HFF-Myc (cell line): ENCODE data around the gene CUBN.

Experiments used
- DNase-seq: peaks from one replicate; pipeline ENCODE4 v3.0.0-alpha.2; 2011; ENCODE audit warnings: low read depth; ENCODE audit errors: extremely low read depth
- H3K4me3 ChIP-seq: replicated peaks from 2 replicates; pipeline ENCODE4 v1.5.1; 2011; ENCODE audit warnings: low read depth, mild to moderate bottlenecking, control low read depth, low read length
- CTCF ChIP-seq: IDR thresholded peaks from 2 replicates; pipeline ENCODE4 v1.5.1; 2012; ENCODE audit warnings: mild to moderate bottlenecking, low read depth, low read length, control low read depth; ENCODE audit errors: missing control alignments

CUBN gene

GRCh38 chr10:16923726-16924125, 205.9 kb downstream of the CUBN start:
- TF ChIP-seq CTCF = no peak
- DNase-seq = no peak
- H3K4me3 ChIP-seq = no peak overlapping the region

- no peak for TF ChIP-seq CTCF
- no peak overlapping the region for H3K4me3 ChIP-seq
- no peak for DNase-seq
These were observed 206.3 kb downstream of the CUBN start for GRCh38 chr10:16923309-16923708.

- TF ChIP-seq CTCF = no peak
- no peak for DNase-seq
- H3K4me3 ChIP-seq = no peak overlapping the region
These were observed 210.3 kb downstream of the CUBN start for GRCh38 chr10:16919121-16919982.

- DNase-seq = no peak
- H3K4me3 ChIP-seq = no peak overlapping the region
- TF ChIP-seq CTCF = no peak
These were observed 213.1 kb downstream of the CUBN start for GRCh38 chr10:16916496-16916895.

- peak; percentile 13 for TF ChIP-seq CTCF
- H3K4me3 ChIP-seq = no peak overlapping the region
- no peak for DNase-seq
These were observed 214.3 kb downstream of the CUBN start for GRCh38 chr10:16915300-16915699.

GRCh38 chr10:16913266-16913665, 216.3 kb downstream of the CUBN start:
- DNase-seq = no peak
- no peak for TF ChIP-seq CTCF
- H3K4me3 ChIP-seq = no peak overlapping the region
